PC-3 (cell line): ENCODE measurements around the gene DMD. TPM values are rescaled to one million over a fixed set of nuclear protein-coding genes. Genes with fewer than 3 reads are reported as not detected.

Source experiments
- ATAC-seq: fragments of 200-7000 bp; cut with Tn5 transposase; 2 replicates; pipeline ENCODE4 v1.9.1; 2020; ENCODE audit warnings: mild to moderate bottlenecking, moderate library complexity
- BruUV-seq: library from RNA; stranded (reverse); fragments of 400-500 nt; replicated peaks from 2 replicates; lab custom pipeline; 2021; lab: Mats Ljungman, UMichigan
- CTCF ChIA-PET: fragments of 300-600 bp; sonication (Branson Sonifier 250); formaldehyde crosslinking; loops from one replicate; lab custom pipeline; 2022; ENCODE audit warnings: antibody characterized with exemption; lab: Charles Lee
- POLR2A ChIA-PET: fragments of 300-600 bp; sonication (Branson Sonifier 250); formaldehyde crosslinking; loops from one replicate; lab custom pipeline; 2022; ENCODE audit warnings: antibody characterized with exemption; ENCODE audit not compliant: unreplicated experiment; lab: Charles Lee
- DNase-seq: peaks from one replicate; pipeline ENCODE4 v3.0.0-alpha.2; 2015
- H2AFZ ChIP-seq: fragments of 300-600 bp; sonication (generic); 2 replicates; pipeline ENCODE4 v1.6.0; 2016; ENCODE audit warnings: antibody characterized with exemption, low read length
- H3F3A ChIP-seq: fragments of 300-600 bp; sonication (generic); one replicate; pipeline ENCODE4 v1.6.0; 2017; ENCODE audit warnings: antibody characterized with exemption, low read length, control low read depth, mild to moderate bottlenecking; ENCODE audit not compliant: unreplicated experiment
- H3K27ac ChIP-seq: fragments of 300-600 bp; sonication (generic); 2 replicates; pipeline ENCODE4 v1.5.1; 2016; ENCODE audit warnings: mild to moderate bottlenecking, low read length
- H3K27me3 ChIP-seq: fragments of 300-600 bp; sonication (generic); 2 replicates; pipeline ENCODE4 v1.6.1; 2016; ENCODE audit warnings: low read length, mixed read lengths
- H3K36me3 ChIP-seq: fragments of 300-600 bp; sonication (generic); 2 replicates; pipeline ENCODE4 v1.6.1; 2016; ENCODE audit warnings: low read depth, mixed run types, low read length, mixed read lengths
- H3K4me1 ChIP-seq: fragments of 300-600 bp; sonication (generic); 2 replicates; pipeline ENCODE4 v1.5.1; 2016; ENCODE audit warnings: low read length; ENCODE audit not compliant: insufficient read depth
- H3K4me2 ChIP-seq: fragments of 300-600 bp; sonication (generic); 2 replicates; pipeline ENCODE4 v1.6.0; 2016; ENCODE audit warnings: low read length
- H3K4me3 ChIP-seq: fragments of 300-600 bp; sonication (generic); 2 replicates; pipeline ENCODE4 v1.5.1; 2016; ENCODE audit warnings: mild to moderate bottlenecking, low read length, mixed read lengths
- H3K79me2 ChIP-seq: fragments of 300-600 bp; sonication (generic); 2 replicates; pipeline ENCODE4 v1.6.1; 2017; ENCODE audit warnings: low read length, mixed read lengths
- H3K9ac ChIP-seq: fragments of 300-600 bp; sonication (generic); 2 replicates; pipeline ENCODE4 v1.6.0; 2016; ENCODE audit warnings: mild to moderate bottlenecking, low read length
- H3K9me2 ChIP-seq: fragments of 300-600 bp; sonication (generic); replicated peaks from 2 replicates; pipeline ENCODE4 v1.6.1; 2016; ENCODE audit warnings: mixed run types, low read length, mixed read lengths
- H3K9me3 ChIP-seq: fragments of 300-600 bp; sonication (generic); 2 replicates; pipeline ENCODE4 v1.6.1; 2016; ENCODE audit warnings: low read length, mixed read lengths
- H4K20me1 ChIP-seq: fragments of 300-600 bp; sonication (generic); 2 replicates; pipeline ENCODE4 v1.6.1; 2016; ENCODE audit warnings: low read length, mixed read lengths
- EZH2 ChIP-seq: fragments of 300-600 bp; sonication (generic); IDR thresholded peaks from one replicate; pipeline ENCODE4 v1.6.1; 2017; ENCODE audit warnings: antibody characterized with exemption, mild to moderate bottlenecking, low read length; ENCODE audit not compliant: unreplicated experiment
- EZH2phosphoT487 ChIP-seq: fragments of 300-600 bp; sonication (generic); IDR thresholded peaks from 2 replicates; pipeline ENCODE4 v1.6.1; 2018; ENCODE audit warnings: mild to moderate bottlenecking, antibody characterized with exemption, low read length, borderline replicate concordance
- intact Hi-C: fragments of 100-400 bp; cut with micrococcal nuclease; formaldehyde crosslinking; loops from 2 replicates; pipeline ENCODE4 v1.9.0; 2023
- total RNA-seq: library from RNA; depleted of rRNA; stranded (reverse); fragments of >200 nt; gene quantifications from 2 replicates; pipeline ENCODE4 v1.2.3, GENCODE V29; 2014
- TF ChIP-seq, protein P1 (sequence below): fragments of 300-600 bp; sonication (generic); conservative IDR thresholded peaks from 2 replicates; pipeline ENCODE4 v1.5.1; 2017; ENCODE audit warnings: antibody characterized with exemption, low read depth, mild to moderate bottlenecking, low read length

DMD gene
- total RNA-seq, 1 experiment from 2014 or later = not detected

DNA sequence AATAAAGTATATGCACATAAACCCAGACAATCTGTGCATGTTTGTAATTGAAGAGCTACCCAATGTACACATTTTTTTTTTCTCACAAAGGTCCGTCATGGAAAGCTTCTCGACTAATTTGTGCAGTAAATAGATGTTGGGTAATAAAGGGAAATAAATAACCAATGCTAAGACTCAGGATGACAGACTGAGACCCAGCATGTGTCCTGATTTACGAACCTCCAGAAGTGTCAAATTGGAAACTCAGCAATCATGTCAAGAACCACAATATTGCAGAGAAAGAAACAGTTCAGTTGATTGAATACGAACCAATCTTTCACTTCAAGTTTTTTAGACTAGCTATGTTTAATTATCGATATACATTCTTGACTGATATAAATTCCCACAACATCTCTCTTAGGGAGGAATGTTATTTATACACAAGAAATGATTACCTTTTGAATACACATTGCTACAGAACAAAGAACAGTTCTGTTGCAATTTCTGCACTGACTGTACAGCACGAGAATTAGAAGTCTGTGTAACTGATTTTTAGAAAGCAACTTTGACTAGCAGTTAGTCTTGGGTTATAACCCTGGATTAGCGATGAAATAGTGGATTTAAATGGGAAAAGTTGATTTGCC, 1513.9 kb downstream of the DMD start:
- H3K9me3 ChIP-seq = no peaks in the 10 kb centered on the region
- ATAC-seq (no peak), DNase-seq (no peak)
- H2AFZ ChIP-seq = no peak overlapping the region
- no peaks in the 10 kb centered on the region for H4K20me1 ChIP-seq
- TF ChIP-seq EZH2phosphoT487 (no peak), EZH2 (no peak)
- TF ChIP-seq, protein P1, sequence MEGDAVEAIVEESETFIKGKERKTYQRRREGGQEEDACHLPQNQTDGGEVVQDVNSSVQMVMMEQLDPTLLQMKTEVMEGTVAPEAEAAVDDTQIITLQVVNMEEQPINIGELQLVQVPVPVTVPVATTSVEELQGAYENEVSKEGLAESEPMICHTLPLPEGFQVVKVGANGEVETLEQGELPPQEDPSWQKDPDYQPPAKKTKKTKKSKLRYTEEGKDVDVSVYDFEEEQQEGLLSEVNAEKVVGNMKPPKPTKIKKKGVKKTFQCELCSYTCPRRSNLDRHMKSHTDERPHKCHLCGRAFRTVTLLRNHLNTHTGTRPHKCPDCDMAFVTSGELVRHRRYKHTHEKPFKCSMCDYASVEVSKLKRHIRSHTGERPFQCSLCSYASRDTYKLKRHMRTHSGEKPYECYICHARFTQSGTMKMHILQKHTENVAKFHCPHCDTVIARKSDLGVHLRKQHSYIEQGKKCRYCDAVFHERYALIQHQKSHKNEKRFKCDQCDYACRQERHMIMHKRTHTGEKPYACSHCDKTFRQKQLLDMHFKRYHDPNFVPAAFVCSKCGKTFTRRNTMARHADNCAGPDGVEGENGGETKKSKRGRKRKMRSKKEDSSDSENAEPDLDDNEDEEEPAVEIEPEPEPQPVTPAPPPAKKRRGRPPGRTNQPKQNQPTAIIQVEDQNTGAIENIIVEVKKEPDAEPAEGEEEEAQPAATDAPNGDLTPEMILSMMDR = no peak
- no peaks in the 10 kb centered on the region for H3K27me3 ChIP-seq
- intact Hi-C loops = no loop called here
- H3K4me2 ChIP-seq = no peak overlapping the region
- no TSS peak for BruUV-seq
- H3K9me2 ChIP-seq = no peaks in the 10 kb centered on the region
- no peak overlapping the region for H3K4me3 ChIP-seq
- no peaks in the 10 kb centered on the region for H3K79me2 ChIP-seq
- ChIA-PET CTCF (no interaction called here), POLR2A (no interaction called here)
- H3K36me3 ChIP-seq = no peaks in the 10 kb centered on the region
- no peaks in the 10 kb centered on the region for H3F3A ChIP-seq
- H3K9ac ChIP-seq = no peak overlapping the region
- H3K27ac ChIP-seq = no peak overlapping the region
- H3K4me1 ChIP-seq = no peaks in the 10 kb centered on the region

DNA sequence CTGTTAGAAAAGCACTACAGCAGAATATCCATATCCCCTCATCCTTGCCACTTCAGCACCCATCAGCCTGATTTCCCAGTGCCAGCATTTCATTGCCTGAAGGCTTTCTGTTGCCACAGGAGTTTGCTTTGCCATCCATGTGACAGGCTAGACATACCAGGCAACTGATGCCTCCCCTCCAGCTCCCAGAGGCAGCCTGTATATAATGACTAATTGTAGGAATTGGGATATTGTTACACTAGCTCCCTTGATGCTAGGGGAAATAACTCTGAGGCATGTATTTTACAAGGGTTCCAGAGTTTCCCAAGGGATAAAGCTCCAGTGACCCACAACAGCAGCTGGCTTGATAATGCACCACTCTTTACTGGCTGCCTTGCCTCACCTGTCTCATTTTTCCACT, 1531.5 kb downstream of the DMD start:
- Histone ChIP-seq H3K36me3 (no peaks in the 10 kb centered on the region), H3K79me2 (no peaks in the 10 kb centered on the region), H4K20me1 (no peaks in the 10 kb centered on the region), H3K9ac (no peak overlapping the region), H3F3A (no peaks in the 10 kb centered on the region), H3K27me3 (no peaks in the 10 kb centered on the region), H3K4me3 (no peak overlapping the region), H3K9me3 (no peaks in the 10 kb centered on the region), H3K9me2 (no peaks in the 10 kb centered on the region), H2AFZ (no peak overlapping the region), H3K27ac (no peak overlapping the region), H3K4me2 (no peak overlapping the region), H3K4me1 (no peaks in the 10 kb centered on the region)
- CTCF ChIA-PET = no interaction called here
- intact Hi-C loops = no loop called here
- no peak for TF ChIP-seq EZH2phosphoT487
- TF ChIP-seq, protein P1 = no peak
- TF ChIP-seq EZH2 = no peak
- DNase-seq (no peak), ATAC-seq (no peak)
- BruUV-seq = no TSS peak
- POLR2A ChIA-PET = no interaction called here

DNA sequence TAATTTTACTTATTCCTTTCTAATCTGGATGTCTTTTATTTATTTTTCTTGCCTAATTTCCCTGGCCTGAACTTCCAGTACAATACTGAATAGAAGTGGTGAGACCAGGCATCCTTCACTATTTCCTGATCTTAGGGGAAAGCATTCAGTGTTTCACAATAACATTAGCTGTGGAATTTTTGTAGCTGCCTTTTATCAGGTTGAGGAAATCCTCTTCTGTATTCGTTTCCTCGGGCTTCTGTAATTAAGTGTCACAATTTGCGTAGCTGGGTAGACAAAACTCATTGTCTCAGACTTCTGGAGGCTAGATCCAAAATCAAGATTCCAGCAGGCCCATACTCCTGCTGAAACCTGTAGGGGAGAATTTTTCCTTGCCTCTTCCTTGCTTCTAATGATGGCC, 1541.1 kb downstream of the DMD start:
- Histone ChIP-seq H3K27ac (no peak overlapping the region), H3K9me2 (no peaks in the 10 kb centered on the region), H3K4me1 (no peaks in the 10 kb centered on the region), H3K4me3 (no peak overlapping the region), H3K27me3 (no peaks in the 10 kb centered on the region), H3K4me2 (no peak overlapping the region), H3K79me2 (no peaks in the 10 kb centered on the region), H4K20me1 (no peaks in the 10 kb centered on the region), H3K9ac (no peak overlapping the region), H3F3A (no peaks in the 10 kb centered on the region), H3K9me3 (no peaks in the 10 kb centered on the region), H2AFZ (no peak overlapping the region), H3K36me3 (no peaks in the 10 kb centered on the region)
- TF ChIP-seq EZH2 (no peak), EZH2phosphoT487 (no peak)
- TF ChIP-seq, protein P1 = no peak
- DNase-seq = no peak
- no peak for ATAC-seq
- intact Hi-C loops = no loop called here
- no TSS peak for BruUV-seq
- ChIA-PET CTCF (no interaction called here), POLR2A (no interaction called here)
